ENCODE results near the gene ANKZF1. TPM values are rescaled to one million over a fixed set of nuclear protein-coding genes. Genes with fewer than 3 reads are reported as not detected.
A peak's percentile ranks its signal among the peaks of the same experiment; 100 is the strongest.
"Not testable (repeated sequence)": the region's sequence is repeated elsewhere in the genome, so short reads cannot be mapped to it uniquely, and the experiment has no call there.

ANKZF1 gene
- 25.2 and 25.8 TPM in 2 replicates for total RNA-seq (2014; rRNA removed; shearing (Covaris generic))

GRCh38 chr2:219229305-219230058, at the start of gene ANKZF1, which contains the start of gene ATG9A:
TSS of gene ANKZF1 (plus strand) at chr2:219229806. CDS start at chr2:219230258, 452 bp downstream.
TSS of gene ATG9A (minus strand) at chr2:219229636. CDS start at chr2:219228024, 1,612 bp downstream.
- DNase-seq (ENCODE audit: low read depth), result peak; percentile 99

- DNase-seq (ENCODE audit: low read depth), result no peak
These were observed 48.6 kb upstream of the ANKZF1 start for GRCh38 chr2:219180961-219181360.

- DNase-seq (ENCODE audit: low read depth), result no peak
These were observed 48.1 kb upstream of the ANKZF1 start for GRCh38 chr2:219181531-219181930.

GRCh38 chr2:219182331-219183150, 47.1 kb upstream of the ANKZF1 start:
- no peak for DNase-seq (ENCODE audit: low read depth)

GRCh38 chr2:219183151-219183772, 46.3 kb upstream of the ANKZF1 start:
- no peak for DNase-seq (ENCODE audit: low read depth)

GRCh38 chr2:219184121-219184520, 45.5 kb upstream of the ANKZF1 start:
- no peak for DNase-seq (ENCODE audit: low read depth)

- DNase-seq (ENCODE audit: low read depth), result no peak
These were observed 42.7 kb upstream of the ANKZF1 start for GRCh38 chr2:219186754-219187456.

- DNase-seq (ENCODE audit: low read depth), result no peak
These were observed 32.2 kb upstream of the ANKZF1 start for GRCh38 chr2:219197388-219197787.

- no peak for DNase-seq (ENCODE audit: low read depth)
These were observed 30.6 kb upstream of the ANKZF1 start for GRCh38 chr2:219198974-219199373.

- no peak for DNase-seq (ENCODE audit: low read depth)
These were observed 30.0 kb upstream of the ANKZF1 start for GRCh38 chr2:219199470-219200211.

- not testable (repeated sequence) for DNase-seq (ENCODE audit: low read depth)
These were observed 28.9 kb upstream of the ANKZF1 start for GRCh38 chr2:219200502-219201326.

- DNase-seq (ENCODE audit: low read depth), result not testable (repeated sequence)
These were observed 28.3 kb upstream of the ANKZF1 start for GRCh38 chr2:219201331-219201730.

- no peak for DNase-seq (ENCODE audit: low read depth)
These were observed 25.0 kb upstream of the ANKZF1 start for GRCh38 chr2:219204425-219205164.

- no peak for DNase-seq (ENCODE audit: low read depth)
These were observed 24.5 kb upstream of the ANKZF1 start for GRCh38 chr2:219205165-219205538.

- DNase-seq (ENCODE audit: low read depth), result no peak
These were observed 23.7 kb upstream of the ANKZF1 start for GRCh38 chr2:219205981-219206327.

- peak; percentile 97 for DNase-seq (ENCODE audit: low read depth)
These were observed 23.1 kb upstream of the ANKZF1 start, which contains the start of gene ZFAND2B for GRCh38 chr2:219206328-219207133. TSS of gene ZFAND2B (plus strand) at chr2:219206782. CDS start at chr2:219206988, 206 bp downstream.

- no peak for DNase-seq (ENCODE audit: low read depth)
These were observed 22.3 kb upstream of the ANKZF1 start for GRCh38 chr2:219207134-219207883.
